GM12878 (cell line): Measurements from ENCODE around the gene HS6ST3. TPM values are rescaled to one million over a fixed set of nuclear protein-coding genes. Genes with fewer than 3 reads are reported as not detected.

Source experiments
- ATAC-seq: fragments of 200-7000 bp; cut with Tn5 transposase; 3 replicates; pipeline ENCODE4 v1.9.1; 2020; ENCODE audit warnings: mild to moderate bottlenecking, moderate library complexity
- BruUV-seq: library from RNA; stranded (reverse); fragments of 400-500 nt; replicated peaks from 2 replicates; lab custom pipeline; 2021; lab: Mats Ljungman, UMichigan
- CTCF ChIA-PET: fragments of 300-600 bp; sonication (Branson Sonifier 250); formaldehyde crosslinking; extraction: SDS; loops from one replicate; lab custom pipeline; 2021; ENCODE audit warnings: inconsistent platforms; lab: Yijun Ruan, JAX
- POLR2A ChIA-PET: fragments of 350-600 bp; formaldehyde crosslinking; extraction: SDS; loops from one replicate; lab custom pipeline; 2021; ENCODE audit warnings: inconsistent platforms; lab: Charles Lee
- RAD21 ChIA-PET: fragments of 300-600 bp; sonication (Branson Sonifier 250); formaldehyde crosslinking; loops from one replicate; lab custom pipeline; 2023; ENCODE audit warnings: antibody characterized with exemption; ENCODE audit not compliant: unreplicated experiment; lab: Charles Lee
- SMC1A ChIA-PET: fragments of 300-600 bp; sonication (Branson Sonifier 250); formaldehyde crosslinking; loops from one replicate; lab custom pipeline; 2023; ENCODE audit not compliant: unreplicated experiment, uncharacterized antibody; lab: Charles Lee
- DNase-seq: peaks from one replicate; pipeline ENCODE4 v3.0.0-alpha.2; 2011; ENCODE audit warnings: low read depth, low spot score
- FAIRE-seq: peaks from 3 replicates; lab custom pipeline; 2011; peaks lifted over from hg19 to GRCh38; lab: Jason Lieb, UNC
- H2AFZ ChIP-seq: 2 replicates; pipeline ENCODE4 v1.6.0; 2011; ENCODE audit warnings: low read depth, low read length, control low read depth; ENCODE audit not compliant: control insufficient read depth
- H3K27ac ChIP-seq: 2 replicates; pipeline ENCODE4 v1.5.1; 2011; ENCODE audit warnings: control low read depth; ENCODE audit not compliant: control insufficient read depth, insufficient read depth
- H3K27me3 ChIP-seq, 2 experiments: replicated peaks in 1 of 2; 2 replicates each; pipeline versions ENCODE4 v1.6.0 to v1.6.1; 2011; ENCODE audit warnings: low read length in 1 of 2; ENCODE audit not compliant: control insufficient read depth in 2 of 2, insufficient read depth in 2 of 2
- H3K36me3 ChIP-seq, 2 experiments: 2 replicates each; pipeline ENCODE4 v1.5.1; 2011; ENCODE audit warnings: low read length in 1 of 2; ENCODE audit not compliant: control insufficient read depth in 2 of 2, insufficient read depth in 2 of 2
- H3K4me1 ChIP-seq: 2 replicates; pipeline ENCODE4 v1.6.1; 2011; ENCODE audit warnings: mild to moderate bottlenecking, low read length, moderate library complexity, mixed read lengths; ENCODE audit not compliant: control insufficient read depth, insufficient read depth
- H3K4me2 ChIP-seq: 2 replicates; pipeline ENCODE4 v1.6.0; 2011; ENCODE audit warnings: control low read depth; ENCODE audit not compliant: control insufficient read depth, insufficient read depth
- H3K4me3 ChIP-seq: fragments of 200-600 bp; sonication (generic); 2 replicates; pipeline ENCODE4 v1.5.1; 2016
- H3K79me2 ChIP-seq: 2 replicates; pipeline ENCODE4 v1.6.0; 2011; ENCODE audit warnings: low read length; ENCODE audit not compliant: control insufficient read depth, insufficient read depth
- H3K9ac ChIP-seq: 2 replicates; pipeline ENCODE4 v1.8.0; 2011; ENCODE audit warnings: low read length, control low read depth, mixed read lengths; ENCODE audit not compliant: control insufficient read depth, insufficient read depth
- H3K9me3 ChIP-seq: replicated peaks from 3 replicates; pipeline ENCODE4 v1.5.1; 2011; ENCODE audit warnings: mild to moderate bottlenecking, low read length; ENCODE audit not compliant: control insufficient read depth, insufficient read depth
- H4K20me1 ChIP-seq: 2 replicates; pipeline ENCODE4 v1.6.0; 2011; ENCODE audit not compliant: control insufficient read depth, insufficient read depth
- ASH2L ChIP-seq: fragments of 300-600, 200-600 bp; sonication (generic); IDR thresholded peaks from 2 replicates; pipeline ENCODE4 v1.6.1; 2017; ENCODE audit warnings: low read depth, mild to moderate bottlenecking, borderline replicate concordance
- BRCA1 ChIP-seq: IDR thresholded peaks from 2 replicates; pipeline ENCODE4 v1.6.1; 2011; ENCODE audit warnings: low read depth, low read length, improper control_type of control experiment
- FOXK2 ChIP-seq: fragments of 450-650 bp; IDR thresholded peaks from 2 replicates; pipeline ENCODE4 v1.6.1; 2017; ENCODE audit warnings: mild to moderate bottlenecking, moderate library complexity
- GATAD2B ChIP-seq: fragments of 450-650 bp; conservative IDR thresholded peaks from 2 replicates; pipeline ENCODE4 v1.6.1; 2017; ENCODE audit warnings: low read depth, mild to moderate bottlenecking, moderate library complexity
- MXI1 ChIP-seq: fragments of 150-350 bp; IDR thresholded peaks from 2 replicates; pipeline ENCODE4 v1.6.1; 2011; ENCODE audit warnings: low read depth, mild to moderate bottlenecking, inconsistent platforms, low read length, improper control_type of control experiment
- NFYB ChIP-seq: IDR thresholded peaks from 2 replicates; pipeline ENCODE4 v1.6.1; 2011; ENCODE audit warnings: low read depth, mild to moderate bottlenecking, low read length, improper control_type of control experiment, moderate library complexity; ENCODE audit not compliant: insufficient read depth
- NR2C1 ChIP-seq: fragments of 450-650 bp; IDR thresholded peaks from 2 replicates; pipeline ENCODE4 v1.6.1; 2017; ENCODE audit warnings: antibody characterized with exemption, mild to moderate bottlenecking, moderate library complexity
- NR2C2 ChIP-seq: IDR thresholded peaks from 2 replicates; pipeline ENCODE4 v1.6.1; 2011; ENCODE audit warnings: borderline replicate concordance, low read depth; ENCODE audit not compliant: control insufficient read depth, insufficient read length
- NR2F1 ChIP-seq: fragments of 450-650 bp; conservative IDR thresholded peaks from 2 replicates; pipeline ENCODE4 v1.6.1; 2017; ENCODE audit warnings: mild to moderate bottlenecking
- POLR2AphosphoS2 ChIP-seq: IDR thresholded peaks from 2 replicates; pipeline ENCODE4 v1.6.1; 2011; ENCODE audit warnings: low read depth, mild to moderate bottlenecking, low read length, improper control_type of control experiment, moderate library complexity
- SP1 ChIP-seq: IDR thresholded peaks from one replicate; pipeline ENCODE4 v1.6.1; 2011; ENCODE audit warnings: low read depth, low read length
- SREBF2 ChIP-seq: IDR thresholded peaks from 2 replicates; pipeline ENCODE4 v1.6.1; 2012; ENCODE audit warnings: mild to moderate bottlenecking, low read length
- TARDBP ChIP-seq: IDR thresholded peaks from 2 replicates; pipeline ENCODE4 v1.6.1; 2016; ENCODE audit warnings: borderline replicate concordance
- WGBS: methylation state at CpG from one replicate; pipeline ENCODE4 v1.1.6; 2016; ENCODE audit warnings: low lambda C conversion rate; ENCODE audit not compliant: insufficient replicate concordance, insufficient coverage; ENCODE audit errors: missing lambda C conversion rate; 5-methylcytosine and 5-hydroxymethylcytosine counted together
- in situ Hi-C: fragments of 300-500 bp; cut with MboI; formaldehyde crosslinking; loops from 9 replicates; pipeline ENCODE4 v1.14.3; 2018; ENCODE audit warnings: mixed read lengths
- intact Hi-C: fragments of 100-400 bp; cut with micrococcal nuclease; formaldehyde crosslinking; loops from one replicate; pipeline ENCODE4 v1.14.2; 2022; ENCODE audit not compliant: unreplicated experiment
- polyA plus RNA-seq, 11 experiments: library from polyadenylated mRNA; depleted of rRNA in 4 of 11; unstranded in 6 of 11; stranded (reverse) in 5 of 11; fragments of >200 nt; fragmentation: Nextera tagmentation in 4 of 11; fragmentation: Illumina TruSeq in 1 of 11; extraction: Ambion mirVana in 4 of 11; extraction: Trizol in 1 of 11; gene quantifications; 1 replicate in 1 of 11; 2 replicates in 10 of 11; pipeline versions ENCODE4 v1.2.1 to v1.2.3, GENCODE V29; 2011 to 2016; ENCODE audit warnings: inconsistent platforms in 2 of 11, missing spikeins in 2 of 11, low read depth in 1 of 11
- total RNA-seq, 4 experiments: library from RNA; depleted of rRNA in 3 of 4; stranded (reverse); fragments of >200 nt in 3 of 4; fragmentation: Illumina TruSeq in 1 of 4; extraction: Trizol in 1 of 4; gene quantifications; 2 replicates each; pipeline versions ENCODE4 v1.2.1 to v1.2.3, GENCODE V29; 2013 to 2021
- TF ChIP-seq, protein P1 (sequence below): fragments of 450-650 bp; IDR thresholded peaks from 2 replicates; pipeline ENCODE4 v1.6.1; 2017; ENCODE audit warnings: mild to moderate bottlenecking, moderate library complexity

HS6ST3 gene
- total and polyA plus RNA-seq, 10 of the 15 experiments (the other 5 are each of a cell fraction or from before 2014, with no cell fraction given) = under 0.01 to 2.9 TPM; not detected in 8

DNA sequence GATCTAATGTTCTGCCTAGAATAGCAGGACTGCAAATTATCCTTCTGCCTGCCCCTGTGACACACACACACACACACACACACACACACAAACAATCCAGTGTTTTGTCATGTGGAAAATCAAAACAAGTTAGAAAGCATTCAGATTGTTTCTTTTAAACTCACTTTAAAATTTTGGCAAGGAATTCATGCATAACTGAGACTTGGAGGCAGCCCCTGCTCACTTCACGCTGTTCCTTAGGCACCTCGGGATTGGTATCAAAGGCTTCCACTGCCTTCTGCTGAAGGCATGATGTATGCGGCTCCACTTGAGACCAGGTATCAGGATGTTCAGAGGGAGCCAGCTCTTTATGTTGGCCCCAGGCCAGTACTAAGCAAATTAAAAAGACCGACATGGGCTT is 745.6 kb downstream of the HS6ST3 start:
- ChIA-PET RAD21 (interaction anchor here (1.0 kb wide), 1 partner anchor 12 kb away, joined by 3 read pairs; no protein-coding TSS in a partner anchor), SMC1A (no interaction called here)
- Histone ChIP-seq H2AFZ (no peak overlapping the region), H3K79me2 (no peaks in the 10 kb centered on the region)
- TF ChIP-seq SP1 (no peak), SREBF2 (no peak), NR2F1 (no peak), BRCA1 (no peak), NR2C1 (no peak), TARDBP (no peak), ASH2L (no peak), POLR2AphosphoS2 (no peak), FOXK2 (no peak), NR2C2 (no peak), NFYB (no peak), MXI1 (no peak), GATAD2B (no peak)
- TF ChIP-seq, protein P1, sequence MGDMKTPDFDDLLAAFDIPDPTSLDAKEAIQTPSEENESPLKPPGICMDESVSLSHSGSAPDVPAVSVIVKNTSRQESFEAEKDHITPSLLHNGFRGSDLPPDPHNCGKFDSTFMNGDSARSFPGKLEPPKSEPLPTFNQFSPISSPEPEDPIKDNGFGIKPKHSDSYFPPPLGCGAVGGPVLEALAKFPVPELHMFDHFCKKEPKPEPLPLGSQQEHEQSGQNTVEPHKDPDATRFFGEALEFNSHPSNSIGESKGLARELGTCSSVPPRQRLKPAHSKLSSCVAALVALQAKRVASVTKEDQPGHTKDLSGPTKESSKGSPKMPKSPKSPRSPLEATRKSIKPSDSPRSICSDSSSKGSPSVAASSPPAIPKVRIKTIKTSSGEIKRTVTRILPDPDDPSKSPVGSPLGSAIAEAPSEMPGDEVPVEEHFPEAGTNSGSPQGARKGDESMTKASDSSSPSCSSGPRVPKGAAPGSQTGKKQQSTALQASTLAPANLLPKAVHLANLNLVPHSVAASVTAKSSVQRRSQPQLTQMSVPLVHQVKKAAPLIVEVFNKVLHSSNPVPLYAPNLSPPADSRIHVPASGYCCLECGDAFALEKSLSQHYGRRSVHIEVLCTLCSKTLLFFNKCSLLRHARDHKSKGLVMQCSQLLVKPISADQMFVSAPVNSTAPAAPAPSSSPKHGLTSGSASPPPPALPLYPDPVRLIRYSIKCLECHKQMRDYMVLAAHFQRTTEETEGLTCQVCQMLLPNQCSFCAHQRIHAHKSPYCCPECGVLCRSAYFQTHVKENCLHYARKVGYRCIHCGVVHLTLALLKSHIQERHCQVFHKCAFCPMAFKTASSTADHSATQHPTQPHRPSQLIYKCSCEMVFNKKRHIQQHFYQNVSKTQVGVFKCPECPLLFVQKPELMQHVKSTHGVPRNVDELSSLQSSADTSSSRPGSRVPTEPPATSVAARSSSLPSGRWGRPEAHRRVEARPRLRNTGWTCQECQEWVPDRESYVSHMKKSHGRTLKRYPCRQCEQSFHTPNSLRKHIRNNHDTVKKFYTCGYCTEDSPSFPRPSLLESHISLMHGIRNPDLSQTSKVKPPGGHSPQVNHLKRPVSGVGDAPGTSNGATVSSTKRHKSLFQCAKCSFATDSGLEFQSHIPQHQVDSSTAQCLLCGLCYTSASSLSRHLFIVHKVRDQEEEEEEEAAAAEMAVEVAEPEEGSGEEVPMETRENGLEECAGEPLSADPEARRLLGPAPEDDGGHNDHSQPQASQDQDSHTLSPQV = no peak
- TF ChIP-seq, all 136 proteins: peak for 0
- Histone ChIP-seq H3K9ac (no peak overlapping the region), H3K9me3 (no peaks in the 10 kb centered on the region), H3K4me3 (no peak overlapping the region), H3K4me2 (no peak overlapping the region), H3K36me3 (no peaks in the 10 kb centered on the region), H3K27me3 (no peaks in the 10 kb centered on the region), H3K4me1 (no peaks in the 10 kb centered on the region), H4K20me1 (no peaks in the 10 kb centered on the region), H3K27ac (no peak overlapping the region)
- DNase-seq (no peak), FAIRE-seq (no peak), ATAC-seq (no peak)
- in situ Hi-C loops = no loop called here
- ChIA-PET POLR2A (no interaction called here), CTCF (interaction anchor here (1.1 kb wide), 1 partner anchor 18 kb away, joined by 3 read pairs; no protein-coding TSS in a partner anchor)
- 27% methylated on average over 4 of the region's 4 CpGs for WGBS
- no TSS peak for BruUV-seq
- intact Hi-C loops = no loop called here
